Measurements from ENCODE around the gene DENND1B. TPM values are rescaled to one million over a fixed set of nuclear protein-coding genes. Genes with fewer than 3 reads are reported as not detected.

Gene DENND1B
- total RNA-seq, 1 experiment from 2014 or later = 6.3 TPM

- Histone ChIP-seq H3K23me2 (ENCODE audit: insufficient read length, low read depth, low read length, poor library complexity, severe bottlenecking) (no peaks in the 10 kb centered on the region), H4K5ac (ENCODE audit: insufficient read length, low read depth, low read length) (no peak overlapping the region), H4K8ac (replicated peaks; ENCODE audit: insufficient read length, low read depth, low read length) (no peak overlapping the region), H3K9ac (ENCODE audit: extremely low read depth, insufficient read length, low read length) (no peak overlapping the region), H2AFZ (ENCODE audit: low read length) (no peak overlapping the region), H3K18ac (ENCODE audit: insufficient read length, low read depth, low read length) (no peak overlapping the region), H3K56ac (ENCODE audit: insufficient read length, low read depth, low read length) (no peak overlapping the region), H3K79me1 (ENCODE audit: insufficient read depth, low read depth, low read length, poor library complexity, severe bottlenecking) (no peaks in the 10 kb centered on the region), H2BK120ac (ENCODE audit: low read depth, low read length, poor library complexity, severe bottlenecking) (no peak overlapping the region), H3K27ac (ENCODE audit: insufficient read length, low read depth, low read length) (no peak overlapping the region), H3K9me3 (ENCODE audit: control insufficient read depth, low read depth, low read length) (no peaks in the 10 kb centered on the region), H4K91ac (ENCODE audit: insufficient read length, low read depth, low read length) (no peak overlapping the region), H3K23ac (ENCODE audit: insufficient read length, low read depth, low read length) (no peak overlapping the region), H2BK5ac (ENCODE audit: insufficient read length, low read length) (no peak overlapping the region), H3K4ac (ENCODE audit: low read depth, low read length) (no peak overlapping the region), H3K27me3 (ENCODE audit: insufficient read depth, low read length) (no peaks in the 10 kb centered on the region), H3T11ph (ENCODE audit: low read length) (no peak overlapping the region), H3K14ac (ENCODE audit: insufficient read depth, low read length) (no peak overlapping the region), H3K79me2 (ENCODE audit: insufficient read depth, low read length) (no peaks in the 10 kb centered on the region), H3K4me2 (ENCODE audit: insufficient read depth, insufficient read length, low read length) (no peak overlapping the region), H2BK12ac (ENCODE audit: insufficient read length, low read depth, low read length) (no peak overlapping the region), H3K4me1 (ENCODE audit: insufficient read depth, low read length) (no peaks in the 10 kb centered on the region; the same call in 1 of the 2 replicates), H2BK15ac (ENCODE audit: low read depth, low read length) (no peak overlapping the region), H2BK20ac (ENCODE audit: low read depth, low read length, poor library complexity, severe bottlenecking) (no peak overlapping the region), H4K20me1 (ENCODE audit: control insufficient read depth, insufficient read depth, insufficient read length) (no peaks in the 10 kb centered on the region), H2AK5ac (ENCODE audit: insufficient read length, low read length) (no peak overlapping the region)
- H3K4me1 Mint-ChIP-seq = peaks cover 4 to 5% of the 10 kb centered on the region in 2 experiments
- peaks cover 0 to 5% (median 0%) of the 10 kb centered on the region in 3 experiments; a peak in 2 of 7 replicates for H3K36me3 Mint-ChIP-seq (ENCODE audit: insufficient read depth in 1 of 3, low read depth in 3 of 3)
- no CpG with 5 or more reads among the region's 1 CpG for WGBS (ENCODE audit: extremely low coverage, insufficient read length, low lambda C conversion rate)
- no peak for DNase-seq
- no peak overlapping the region for H3K4me3 Mint-ChIP-seq
- 0 out of 5 replicates have a peak, but pooled peaks cover 0 to 2% of the 10 kb centered on the region in 2 experiments for H3K9me3 Mint-ChIP-seq
- TF ChIP-seq, protein P1, sequence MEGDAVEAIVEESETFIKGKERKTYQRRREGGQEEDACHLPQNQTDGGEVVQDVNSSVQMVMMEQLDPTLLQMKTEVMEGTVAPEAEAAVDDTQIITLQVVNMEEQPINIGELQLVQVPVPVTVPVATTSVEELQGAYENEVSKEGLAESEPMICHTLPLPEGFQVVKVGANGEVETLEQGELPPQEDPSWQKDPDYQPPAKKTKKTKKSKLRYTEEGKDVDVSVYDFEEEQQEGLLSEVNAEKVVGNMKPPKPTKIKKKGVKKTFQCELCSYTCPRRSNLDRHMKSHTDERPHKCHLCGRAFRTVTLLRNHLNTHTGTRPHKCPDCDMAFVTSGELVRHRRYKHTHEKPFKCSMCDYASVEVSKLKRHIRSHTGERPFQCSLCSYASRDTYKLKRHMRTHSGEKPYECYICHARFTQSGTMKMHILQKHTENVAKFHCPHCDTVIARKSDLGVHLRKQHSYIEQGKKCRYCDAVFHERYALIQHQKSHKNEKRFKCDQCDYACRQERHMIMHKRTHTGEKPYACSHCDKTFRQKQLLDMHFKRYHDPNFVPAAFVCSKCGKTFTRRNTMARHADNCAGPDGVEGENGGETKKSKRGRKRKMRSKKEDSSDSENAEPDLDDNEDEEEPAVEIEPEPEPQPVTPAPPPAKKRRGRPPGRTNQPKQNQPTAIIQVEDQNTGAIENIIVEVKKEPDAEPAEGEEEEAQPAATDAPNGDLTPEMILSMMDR (conservative IDR thresholded peaks at IDR 0.05) = no peak
- H3K27ac Mint-ChIP-seq = no peak overlapping the region
- no peaks in the 10 kb centered on the region for H3K27me3 Mint-ChIP-seq (ENCODE audit: low read depth)
These were observed 30.3 kb downstream of the DENND1B start for GRCh38 chr1:197744979-197745378.
